PC-9 (cell line): Measurements from ENCODE around the gene MSI2. TPM values are rescaled to one million over a fixed set of nuclear protein-coding genes. Genes with fewer than 3 reads are reported as not detected.

ENCODE experiments used
- BruUV-seq: library from RNA; stranded (reverse); fragments of 400-500 nt; replicated peaks from 2 replicates; lab custom pipeline; 2021; lab: Mats Ljungman, UMichigan
- CTCF ChIA-PET: fragments of 300-600 bp; sonication (Branson Sonifier 250); formaldehyde crosslinking; loops from one replicate; lab custom pipeline; 2022; ENCODE audit warnings: antibody characterized with exemption; lab: Charles Lee
- POLR2A ChIA-PET: fragments of 300-600 bp; sonication (Branson Sonifier 250); formaldehyde crosslinking; loops from one replicate; lab custom pipeline; 2022; ENCODE audit warnings: antibody characterized with exemption; ENCODE audit not compliant: unreplicated experiment; lab: Charles Lee
- DNase-seq, 2 experiments: peaks; one replicate each; pipeline versions ENCODE4 v3.0.0 to v3.0.0-alpha.2; 2015 to 2022; ENCODE audit warnings: mixed read lengths in 1 of 2
- H2AFZ ChIP-seq: fragments of 200-600 bp; sonication (generic); 2 replicates; pipeline ENCODE4 v1.8.1; 2017; ENCODE audit warnings: antibody characterized with exemption
- H3F3A ChIP-seq: fragments of 200-600 bp; sonication (generic); 2 replicates; pipeline ENCODE4 v1.8.1; 2017; ENCODE audit warnings: antibody characterized with exemption, mild to moderate bottlenecking, low read depth; ENCODE audit not compliant: insufficient read depth
- H3K27ac ChIP-seq: fragments of 200-600 bp; sonication (generic); 2 replicates; pipeline ENCODE4 v1.6.1; 2016; ENCODE audit warnings: mixed run types
- H3K27me3 ChIP-seq: fragments of 200-600 bp; sonication (generic); 2 replicates; pipeline ENCODE4 v1.6.1; 2016; ENCODE audit warnings: low read depth, mixed run types; ENCODE audit not compliant: insufficient read depth
- H3K36me3 ChIP-seq: fragments of 200-600 bp; sonication (generic); 2 replicates; pipeline ENCODE4 v1.6.1; 2016; ENCODE audit warnings: low read depth, mixed run types
- H3K4me1 ChIP-seq: fragments of 200-600 bp; sonication (generic); replicated peaks from 2 replicates; pipeline ENCODE4 v1.6.1; 2016; ENCODE audit warnings: mixed run types; ENCODE audit not compliant: insufficient read depth
- H3K4me2 ChIP-seq: fragments of 200-600 bp; sonication (generic); 2 replicates; pipeline ENCODE4 v1.6.1; 2017; ENCODE audit warnings: mixed run types
- H3K4me3 ChIP-seq: fragments of 200-600 bp; sonication (generic); 2 replicates; pipeline ENCODE4 v1.6.1; 2016; ENCODE audit warnings: mixed run types
- H3K79me2 ChIP-seq: fragments of 200-600 bp; sonication (generic); 2 replicates; pipeline ENCODE4 v1.6.1; 2017; ENCODE audit warnings: low read depth, mixed run types
- H3K9me2 ChIP-seq: fragments of 200-600 bp; sonication (generic); 2 replicates; pipeline ENCODE4 v1.8.1; 2017; ENCODE audit warnings: mild to moderate bottlenecking; ENCODE audit not compliant: insufficient read depth
- H3K9me3 ChIP-seq: fragments of 200-600 bp; sonication (generic); 2 replicates; pipeline ENCODE4 v1.8.1; 2016; ENCODE audit warnings: low read depth; ENCODE audit not compliant: insufficient read depth
- H4K20me1 ChIP-seq: fragments of 200-600 bp; sonication (generic); 2 replicates; pipeline ENCODE4 v1.8.1; 2017; ENCODE audit not compliant: insufficient read depth
- EZH2 ChIP-seq: fragments of 200-600 bp; sonication (generic); IDR thresholded peaks from 2 replicates; pipeline ENCODE4 v1.8.0; 2017; ENCODE audit warnings: antibody characterized with exemption, low read depth
- intact Hi-C: fragments of 100-400 bp; cut with micrococcal nuclease; formaldehyde crosslinking; loops from one replicate; pipeline ENCODE4 v1.10.0; 2022; ENCODE audit not compliant: unreplicated experiment
- total RNA-seq: library from RNA; stranded (reverse); gene quantifications from 2 replicates; pipeline ENCODE4 v1.2.3, GENCODE V29; 2021
- TF ChIP-seq, protein P1 (sequence below): fragments of 200-600 bp; sonication (generic); conservative IDR thresholded peaks from 2 replicates; pipeline ENCODE4 v1.6.1; 2017; ENCODE audit warnings: mixed run types, antibody characterized with exemption, mild to moderate bottlenecking, moderate library complexity

The MSI2 gene
- total RNA-seq, 1 experiment from 2014 or later: 15.7 TPM

GRCh38 chr17:57629470-57629869 is 373.1 kb downstream of the MSI2 start:
- H3F3A ChIP-seq: no peaks in the 10 kb centered on the region

GRCh38 chr17:57629886-57630285 is 373.6 kb downstream of the MSI2 start:
- no peak for TF ChIP-seq EZH2
- TF ChIP-seq, protein P1, sequence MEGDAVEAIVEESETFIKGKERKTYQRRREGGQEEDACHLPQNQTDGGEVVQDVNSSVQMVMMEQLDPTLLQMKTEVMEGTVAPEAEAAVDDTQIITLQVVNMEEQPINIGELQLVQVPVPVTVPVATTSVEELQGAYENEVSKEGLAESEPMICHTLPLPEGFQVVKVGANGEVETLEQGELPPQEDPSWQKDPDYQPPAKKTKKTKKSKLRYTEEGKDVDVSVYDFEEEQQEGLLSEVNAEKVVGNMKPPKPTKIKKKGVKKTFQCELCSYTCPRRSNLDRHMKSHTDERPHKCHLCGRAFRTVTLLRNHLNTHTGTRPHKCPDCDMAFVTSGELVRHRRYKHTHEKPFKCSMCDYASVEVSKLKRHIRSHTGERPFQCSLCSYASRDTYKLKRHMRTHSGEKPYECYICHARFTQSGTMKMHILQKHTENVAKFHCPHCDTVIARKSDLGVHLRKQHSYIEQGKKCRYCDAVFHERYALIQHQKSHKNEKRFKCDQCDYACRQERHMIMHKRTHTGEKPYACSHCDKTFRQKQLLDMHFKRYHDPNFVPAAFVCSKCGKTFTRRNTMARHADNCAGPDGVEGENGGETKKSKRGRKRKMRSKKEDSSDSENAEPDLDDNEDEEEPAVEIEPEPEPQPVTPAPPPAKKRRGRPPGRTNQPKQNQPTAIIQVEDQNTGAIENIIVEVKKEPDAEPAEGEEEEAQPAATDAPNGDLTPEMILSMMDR: no peak
- CTCF ChIA-PET: no interaction called here
- H2AFZ ChIP-seq: no peak overlapping the region
- H3K27me3 ChIP-seq: peaks cover 45% of the 10 kb centered on the region; the same call in 1 of the 2 replicates
- H3F3A ChIP-seq: no peaks in the 10 kb centered on the region
- BruUV-seq: no TSS peak
- DNase-seq: no peak
- H3K9me3 ChIP-seq: no peaks in the 10 kb centered on the region
- H4K20me1 ChIP-seq: no peaks in the 10 kb centered on the region; the same call in 1 of the 2 replicates
- H3K4me2 ChIP-seq: no peak overlapping the region
- no peaks in the 10 kb centered on the region for H3K4me1 ChIP-seq
- no peaks in the 10 kb centered on the region for H3K79me2 ChIP-seq
- H3K9me2 ChIP-seq: 0 out of 2 replicates have a peak, but pooled peaks cover 3% of the 10 kb centered on the region
- no peak overlapping the region for H3K27ac ChIP-seq
- intact Hi-C loops: no loop called here
- H3K4me3 ChIP-seq: no peak overlapping the region
- POLR2A ChIA-PET: no interaction called here
- H3K36me3 ChIP-seq: no peaks in the 10 kb centered on the region

More at GRCh38 chr17:57629470-57629869, 373.1 kb downstream of the MSI2 start:
- H3K9me3 ChIP-seq: no peaks in the 10 kb centered on the region
- H3K36me3 ChIP-seq: no peaks in the 10 kb centered on the region
- H4K20me1 ChIP-seq: no peaks in the 10 kb centered on the region; the same call in 1 of the 2 replicates
- H2AFZ ChIP-seq: no peak overlapping the region
- no peak overlapping the region for H3K4me3 ChIP-seq
- H3K9me2 ChIP-seq: 0 out of 2 replicates have a peak, but pooled peaks cover 3% of the 10 kb centered on the region
- ChIA-PET CTCF (no interaction called here), POLR2A (no interaction called here)
- no peak overlapping the region for H3K27ac ChIP-seq
- no peak for DNase-seq
- H3K27me3 ChIP-seq: peaks cover 50% of the 10 kb centered on the region; the same call in 1 of the 2 replicates
- TF ChIP-seq EZH2: no peak
- TF ChIP-seq, protein P1: no peak
- H3K79me2 ChIP-seq: no peaks in the 10 kb centered on the region
- intact Hi-C loops: no loop called here
- H3K4me1 ChIP-seq: no peaks in the 10 kb centered on the region
- H3K4me2 ChIP-seq: no peak overlapping the region
- no TSS peak for BruUV-seq

GRCh38 chr17:57630736-57631135 is 374.4 kb downstream of the MSI2 start:
- H3F3A ChIP-seq: no peaks in the 10 kb centered on the region
- no peaks in the 10 kb centered on the region for H3K4me1 ChIP-seq
- H3K27me3 ChIP-seq: peaks cover 37% of the 10 kb centered on the region; the same call in 1 of the 2 replicates
- H4K20me1 ChIP-seq: no peaks in the 10 kb centered on the region
- no peak overlapping the region for H3K4me2 ChIP-seq
- no peak overlapping the region for H2AFZ ChIP-seq
- H3K9me3 ChIP-seq: no peaks in the 10 kb centered on the region
- no peak overlapping the region for H3K27ac ChIP-seq
- intact Hi-C loops: no loop called here
- 0 out of 2 replicates have a peak, but pooled peaks cover 3% of the 10 kb centered on the region for H3K9me2 ChIP-seq
- CTCF ChIA-PET: no interaction called here
- TF ChIP-seq, protein P1: no peak
- no peak for TF ChIP-seq EZH2
- H3K79me2 ChIP-seq: no peaks in the 10 kb centered on the region
- no TSS peak for BruUV-seq
- no peak for DNase-seq
- H3K36me3 ChIP-seq: no peaks in the 10 kb centered on the region
- no peak overlapping the region for H3K4me3 ChIP-seq
- POLR2A ChIA-PET: no interaction called here
